ENCODE measurements around the gene LYVE1.

LYVE1 gene

DNA sequence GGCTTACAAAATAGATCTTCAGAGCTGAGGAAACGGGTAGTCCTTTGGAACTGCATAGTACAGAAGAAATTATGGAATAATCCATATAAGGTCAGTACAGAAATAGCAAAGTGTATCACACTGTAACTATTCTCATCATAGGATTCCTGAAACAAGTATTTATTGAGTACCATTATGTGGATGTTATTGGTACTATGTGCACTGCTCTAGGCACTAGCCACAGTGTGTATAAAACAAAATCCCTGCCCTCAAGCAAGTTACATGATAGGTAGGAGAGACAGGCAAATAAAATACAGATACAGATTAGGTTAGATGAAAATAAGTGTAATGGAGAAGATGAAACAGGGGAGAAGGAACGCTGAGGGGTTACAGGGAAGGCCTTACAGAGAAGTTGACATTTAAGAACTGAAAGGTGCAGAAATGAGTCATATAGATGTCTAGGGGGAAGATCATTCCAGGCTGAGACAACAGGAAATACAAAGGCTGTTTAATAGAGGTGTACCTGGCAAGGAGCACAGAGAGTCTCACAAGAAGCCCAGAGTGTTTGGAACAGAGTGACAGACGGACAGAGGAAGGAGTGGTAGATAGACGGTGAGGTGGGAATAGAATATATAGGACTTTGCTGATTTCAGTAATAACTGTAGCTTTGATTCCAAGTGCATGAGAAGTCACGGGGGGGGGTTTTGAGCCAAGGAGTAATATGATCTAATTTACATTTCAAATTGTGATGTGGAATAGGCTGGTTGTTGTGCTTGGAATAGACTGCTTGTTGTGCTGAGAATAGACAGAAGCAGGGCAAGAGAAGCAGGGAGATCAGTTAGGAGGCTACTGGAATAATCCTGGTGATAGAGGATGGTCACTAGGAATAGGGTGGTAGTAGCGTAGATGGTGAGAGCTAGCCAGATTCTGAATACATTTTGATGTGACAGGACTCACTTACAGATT lies 41.2 kb downstream of the LYVE1 start:
- DNase-seq (ENCODE audit: low spot score), result peak; percentile 52
- no peak for TF ChIP-seq CTCF (IDR thresholded peaks at IDR 0.05; ENCODE audit: extremely low read depth, missing control alignments)

- no peak for DNase-seq (ENCODE audit: low spot score)
- no peak for TF ChIP-seq CTCF (IDR thresholded peaks at IDR 0.05; ENCODE audit: extremely low read depth, missing control alignments)
Measured at GRCh38 chr11:10524471-10524870, 44.0 kb downstream of the LYVE1 start.

DNA sequence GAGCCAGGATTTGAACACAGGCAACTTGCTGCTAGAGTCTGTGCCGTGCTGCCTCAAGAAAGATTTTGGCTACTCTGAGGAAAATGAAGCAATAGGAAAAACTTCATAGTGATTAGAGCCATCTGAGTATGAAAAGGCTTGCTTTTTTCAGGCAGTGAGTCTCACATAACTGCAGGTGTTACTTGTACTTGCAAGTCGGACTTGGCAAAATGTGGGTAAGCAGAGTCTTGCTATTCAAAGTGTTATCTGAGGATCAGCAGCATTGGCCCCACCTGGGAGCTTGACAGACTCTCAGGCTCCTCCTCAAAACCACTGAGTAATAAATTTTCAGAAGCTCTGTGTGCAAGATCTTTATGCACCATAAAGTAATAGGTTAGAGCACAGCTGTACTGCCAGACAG lies 45.5 kb downstream of the LYVE1 start:
- no peak for TF ChIP-seq CTCF (IDR thresholded peaks at IDR 0.05; ENCODE audit: extremely low read depth, missing control alignments)
- DNase-seq (ENCODE audit: low spot score), result no peak

- no peak for DNase-seq (ENCODE audit: low spot score)
- TF ChIP-seq CTCF (IDR thresholded peaks at IDR 0.05; ENCODE audit: extremely low read depth, missing control alignments), result no peak
Measured at GRCh38 chr11:10522276-10522675, 46.2 kb downstream of the LYVE1 start.

- no peak for TF ChIP-seq CTCF (IDR thresholded peaks at IDR 0.05; ENCODE audit: extremely low read depth, missing control alignments)
- no peak for DNase-seq (ENCODE audit: low spot score)
Measured at GRCh38 chr11:10520562-10520961, 47.9 kb downstream of the LYVE1 start.

GRCh38 chr11:10519630-10520029 lies 48.8 kb downstream of the LYVE1 start:
- TF ChIP-seq CTCF (IDR thresholded peaks at IDR 0.05; ENCODE audit: extremely low read depth, missing control alignments), result no peak
- no peak for DNase-seq (ENCODE audit: low spot score)

DNA sequence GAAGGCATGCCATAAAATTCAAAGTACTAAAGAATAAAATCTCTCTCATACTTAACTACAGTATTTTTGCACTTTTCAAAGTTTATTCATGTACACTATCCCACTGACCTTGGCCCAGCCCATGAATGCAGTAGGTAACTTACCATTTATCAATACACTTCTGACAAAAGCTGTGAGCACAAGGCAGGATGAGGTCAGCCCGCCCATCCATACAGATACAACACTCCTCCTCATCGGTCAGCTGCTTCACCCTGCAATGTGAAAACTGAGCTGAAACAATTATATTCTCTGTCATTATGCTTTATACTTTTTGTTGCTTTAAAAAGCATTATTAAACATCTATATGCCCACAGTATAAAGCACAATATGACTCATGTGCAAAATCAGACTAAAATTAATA lies 49.6 kb downstream of the LYVE1 start:
- TF ChIP-seq CTCF (IDR thresholded peaks at IDR 0.05; ENCODE audit: extremely low read depth, missing control alignments), result no peak

More for the DNA sequence above, 49.6 kb downstream of the LYVE1 start:
- DNase-seq (ENCODE audit: low spot score), result no peak
